Mucosa of descending colon (tissue), 3 donors: ENCODE data around the gene KCNK7. TPM values are rescaled to one million over a fixed set of nuclear protein-coding genes. Genes with fewer than 3 reads are reported as not detected.

Experiments
- ATAC-seq: fragments of 200-7000 bp; cut with Tn5 transposase; one replicate; pipeline ENCODE4 v1.9.1; 2020; ENCODE audit warnings: mild to moderate bottlenecking, moderate library complexity
- DNase-seq, 3 donors: peaks; one replicate each; pipeline ENCODE4 v3.0.0-alpha.2; 2020
- H3K36me3 ChIP-seq: fragments of 200-600 bp; one replicate; pipeline ENCODE4 v1.8.0; 2021; ENCODE audit warnings: low read depth, mild to moderate bottlenecking
- H3K4me1 ChIP-seq: fragments of 200-600 bp; one replicate; pipeline ENCODE4 v1.8.0; 2021; ENCODE audit warnings: low read depth, mild to moderate bottlenecking
- H3K4me3 ChIP-seq: fragments of 200-600 bp; one replicate; pipeline ENCODE4 v1.8.0; 2021; ENCODE audit warnings: mild to moderate bottlenecking
- H3K9me3 ChIP-seq: fragments of 200-600 bp; one replicate; pipeline ENCODE4 v1.8.0; 2021; ENCODE audit warnings: mild to moderate bottlenecking
- intact Hi-C, 2 donors: fragments of 100-400 bp; cut with DNase I in 1 of 2; cut with micrococcal nuclease in 1 of 2; formaldehyde crosslinking; loops; one replicate each; pipeline versions ENCODE4 v1.11.0 to v1.11.1; 2022; cut with DNase I, micrococcal nuclease
- total RNA-seq, 3 donors: library from RNA; stranded (reverse); fragmentation: NEBNext Ultra II Directional in 2 of 3; extraction: Animal tissue kit (Norgen Biotek cat#: 25700) in 2 of 3; gene quantifications; one replicate each; pipeline versions ENCODE4 v1.2.1 to v1.2.4, GENCODE V29; 2021 to 2023
- TF ChIP-seq, protein P1 (sequence below): fragments of 200-600 bp; IDR thresholded peaks from one replicate; pipeline ENCODE4 v1.8.0; 2022; ENCODE audit warnings: antibody characterized with exemption, mild to moderate bottlenecking
- donor health status: DM: no; HTN: no; CAD: no; lungs with moderate emphysema.
- donor health status: DM: no; HTN: no; CAD: no.
- donor health status: DM: no; HTN: yes; CAD: no.

KCNK7 gene
- total RNA-seq, 3 donors from 2014 or later: 0.49 to 1.7 (median 1.5) TPM

DNA sequence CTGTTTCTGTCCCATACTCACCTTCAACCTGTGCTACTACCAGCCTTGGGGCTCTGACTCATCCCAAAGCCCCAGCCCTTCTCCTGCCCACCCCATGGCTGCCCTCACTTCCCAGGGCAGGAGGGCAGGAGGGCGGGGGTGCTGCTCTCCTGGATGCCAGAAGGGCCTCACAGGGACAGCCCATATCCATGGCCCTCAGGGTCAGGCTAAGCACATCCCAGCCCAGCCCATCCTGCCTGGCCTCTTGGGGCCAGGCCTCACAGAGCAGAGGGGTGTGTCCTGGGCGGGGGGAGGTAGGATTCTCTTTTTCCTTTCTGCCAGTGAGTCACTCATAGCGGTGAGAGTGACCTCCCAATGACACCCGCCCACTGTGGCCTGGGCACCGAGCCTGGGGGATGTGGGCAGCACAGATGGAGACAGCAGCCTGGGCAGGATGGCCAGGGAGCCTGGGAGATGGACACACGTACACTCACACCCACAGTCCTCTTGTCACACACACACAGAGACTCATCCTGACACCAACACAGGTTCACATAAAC, 39.8 kb downstream of the KCNK7 start:
- H3K4me1 ChIP-seq: peaks cover 39% of the 10 kb centered on the region
- H3K4me3 ChIP-seq: no peak overlapping the region
- DNase-seq (peak in 1 of 3 donors; percentile 44), ATAC-seq (no peak)
- intact Hi-C loops: no loop called here
- H3K36me3 ChIP-seq: no peaks in the 10 kb centered on the region
- TF ChIP-seq, protein P1, sequence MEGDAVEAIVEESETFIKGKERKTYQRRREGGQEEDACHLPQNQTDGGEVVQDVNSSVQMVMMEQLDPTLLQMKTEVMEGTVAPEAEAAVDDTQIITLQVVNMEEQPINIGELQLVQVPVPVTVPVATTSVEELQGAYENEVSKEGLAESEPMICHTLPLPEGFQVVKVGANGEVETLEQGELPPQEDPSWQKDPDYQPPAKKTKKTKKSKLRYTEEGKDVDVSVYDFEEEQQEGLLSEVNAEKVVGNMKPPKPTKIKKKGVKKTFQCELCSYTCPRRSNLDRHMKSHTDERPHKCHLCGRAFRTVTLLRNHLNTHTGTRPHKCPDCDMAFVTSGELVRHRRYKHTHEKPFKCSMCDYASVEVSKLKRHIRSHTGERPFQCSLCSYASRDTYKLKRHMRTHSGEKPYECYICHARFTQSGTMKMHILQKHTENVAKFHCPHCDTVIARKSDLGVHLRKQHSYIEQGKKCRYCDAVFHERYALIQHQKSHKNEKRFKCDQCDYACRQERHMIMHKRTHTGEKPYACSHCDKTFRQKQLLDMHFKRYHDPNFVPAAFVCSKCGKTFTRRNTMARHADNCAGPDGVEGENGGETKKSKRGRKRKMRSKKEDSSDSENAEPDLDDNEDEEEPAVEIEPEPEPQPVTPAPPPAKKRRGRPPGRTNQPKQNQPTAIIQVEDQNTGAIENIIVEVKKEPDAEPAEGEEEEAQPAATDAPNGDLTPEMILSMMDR: no peak
- H3K9me3 ChIP-seq: no peaks in the 10 kb centered on the region

DNA sequence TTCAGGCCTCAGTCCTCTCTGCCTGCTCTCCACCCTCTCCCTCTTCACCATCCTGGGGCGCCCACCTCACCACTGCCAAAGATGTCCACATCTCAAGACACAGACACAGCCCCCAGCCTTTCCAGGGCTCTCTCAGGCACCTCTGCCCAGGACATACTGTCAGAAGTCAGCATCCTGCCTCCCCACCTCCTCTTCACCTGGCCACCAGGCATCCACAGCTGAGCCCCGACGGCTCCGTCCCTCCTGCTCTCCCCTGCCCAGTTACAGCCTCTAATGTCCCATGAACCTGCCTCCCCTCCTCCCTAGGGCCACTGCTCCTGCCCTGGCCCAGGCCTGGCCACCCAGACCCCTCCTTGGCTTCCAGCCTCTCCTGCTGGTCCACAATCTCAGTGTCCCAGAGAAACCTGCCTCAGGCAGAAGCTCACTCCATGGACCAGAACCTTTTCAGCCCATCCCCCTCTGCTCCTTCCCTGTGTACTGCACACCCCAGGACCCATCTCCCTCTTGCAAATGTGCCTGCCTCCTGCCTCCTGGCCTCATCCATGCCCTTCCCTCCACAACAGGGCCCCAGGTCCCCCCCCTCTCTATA, 40.7 kb downstream of the KCNK7 start:
- Histone ChIP-seq H3K4me1 (peaks cover 34% of the 10 kb centered on the region), H3K9me3 (no peaks in the 10 kb centered on the region), H3K4me3 (no peak overlapping the region), H3K36me3 (no peaks in the 10 kb centered on the region)
- intact Hi-C loops: no loop called here
- TF ChIP-seq, protein P1: no peak
- DNase-seq (no peak), ATAC-seq (no peak)

DNA sequence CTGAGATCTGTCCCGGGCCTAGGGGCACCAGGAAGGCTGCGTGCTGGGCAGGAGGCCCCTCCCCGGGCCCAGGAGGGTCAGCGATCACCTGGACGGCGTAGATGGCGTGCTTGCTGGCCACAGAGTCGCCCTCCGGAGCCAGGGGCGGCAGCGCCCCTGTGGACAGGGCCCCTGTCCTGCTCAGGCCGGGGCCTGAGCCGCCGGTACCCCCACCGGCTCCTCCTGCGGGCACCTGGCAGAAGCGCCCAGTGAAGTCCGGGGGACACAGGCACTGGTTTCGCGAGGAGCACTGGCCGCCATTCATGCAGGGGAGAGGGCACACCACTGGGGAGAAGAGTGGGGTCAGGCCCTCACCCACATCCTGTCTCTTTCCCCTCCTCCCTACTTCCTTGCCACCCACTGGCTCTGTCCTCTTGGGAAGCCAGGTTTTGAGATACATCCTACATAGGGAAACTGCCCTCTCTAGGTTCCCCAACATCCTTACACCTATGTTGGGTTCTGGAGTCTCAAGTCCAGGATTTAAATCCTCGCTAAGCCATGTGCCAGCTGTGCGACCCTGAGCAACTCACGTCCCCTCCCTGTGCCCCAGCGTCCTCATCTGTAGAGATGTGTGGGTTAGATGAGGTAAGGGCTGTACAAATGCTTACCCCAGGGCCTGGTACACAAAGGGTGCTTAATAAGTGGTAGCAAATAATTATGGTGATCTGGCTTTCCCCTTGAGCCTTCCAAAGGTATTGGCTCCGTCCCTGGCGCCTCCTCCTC, 41.4 kb downstream of the KCNK7 start:
- TF ChIP-seq, protein P1: no peak
- Histone ChIP-seq H3K9me3 (no peaks in the 10 kb centered on the region), H3K4me3 (no peak overlapping the region), H3K36me3 (no peaks in the 10 kb centered on the region), H3K4me1 (peaks cover 27% of the 10 kb centered on the region)
- no peak for DNase-seq
- intact Hi-C loops: no loop called here
- ATAC-seq: no peak

DNA sequence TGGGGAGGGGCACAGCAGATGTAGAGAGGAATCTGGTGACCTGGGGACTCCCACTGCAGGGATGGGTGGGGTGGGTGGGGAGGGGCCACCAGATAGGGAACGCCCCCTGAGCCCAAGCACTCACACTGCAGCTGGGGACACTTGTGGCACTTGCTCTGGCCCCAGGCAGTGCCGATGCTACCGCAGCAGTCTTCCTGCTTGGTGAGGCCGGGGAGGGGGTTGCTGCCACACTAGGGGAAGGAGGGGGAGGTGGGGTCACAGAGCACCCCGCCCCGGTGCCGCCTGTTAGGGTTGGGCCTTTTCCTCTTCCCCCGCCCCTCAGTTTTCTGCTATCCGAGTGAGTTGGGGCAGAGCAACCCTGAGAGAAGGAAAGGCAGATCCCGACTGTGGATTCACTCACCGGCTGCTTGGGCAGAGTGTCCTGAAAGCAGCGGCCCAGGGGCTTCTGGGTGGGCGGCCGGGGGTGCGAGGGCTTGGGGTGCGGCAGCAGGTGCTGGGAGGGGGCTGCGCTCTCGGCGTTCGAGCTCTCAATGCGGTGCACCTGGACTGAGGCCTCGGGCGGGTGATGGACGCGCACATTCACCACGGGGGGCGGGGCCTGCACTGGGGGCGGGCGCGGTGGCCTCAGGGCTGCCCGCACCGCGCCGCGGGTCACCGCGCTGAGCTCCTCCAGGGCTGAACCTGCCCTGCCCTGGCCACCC, 42.1 kb downstream of the KCNK7 start:
- intact Hi-C loops: no loop called here
- DNase-seq: peak; percentile 52 to 79 (median 64)

DNA sequence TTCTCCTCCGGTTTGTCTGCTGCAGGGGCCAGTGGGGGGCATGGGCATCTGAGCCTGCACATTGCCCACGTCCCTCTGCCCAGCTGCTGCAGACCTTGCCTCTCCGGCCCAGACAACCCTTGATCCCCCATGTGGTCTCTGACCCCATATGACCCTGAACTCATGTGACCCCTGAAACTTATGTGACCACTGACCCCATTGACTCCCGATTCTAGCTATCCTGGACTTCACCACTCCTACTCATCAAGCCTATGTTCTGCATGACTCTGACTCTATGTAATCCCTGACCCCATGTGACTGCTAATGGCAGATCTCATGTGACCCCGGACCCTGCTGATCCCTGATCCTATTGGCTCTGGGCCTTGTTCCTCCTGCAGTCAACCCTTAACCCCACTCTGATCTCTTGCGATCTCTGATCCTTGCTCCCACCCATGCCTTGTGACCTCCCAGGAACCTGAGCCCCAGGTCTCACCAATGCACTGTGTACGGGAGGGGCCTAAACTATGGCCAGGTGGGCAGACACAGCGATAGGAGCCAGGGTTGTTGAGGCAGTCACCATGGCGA, 43.1 kb downstream of the KCNK7 start:
- no peaks in the 10 kb centered on the region for H3K36me3 ChIP-seq
- no peak for ATAC-seq
- no peak for DNase-seq
- TF ChIP-seq, protein P1: no peak
- intact Hi-C loops: no loop called here
- no peaks in the 10 kb centered on the region for H3K9me3 ChIP-seq
- peaks cover 19% of the 10 kb centered on the region for H3K4me1 ChIP-seq
- H3K4me3 ChIP-seq: no peak overlapping the region

More for the DNA sequence above, 42.1 kb downstream of the KCNK7 start:
- H3K9me3 ChIP-seq: no peaks in the 10 kb centered on the region
- no peaks in the 10 kb centered on the region for H3K36me3 ChIP-seq
- peaks cover 20% of the 10 kb centered on the region for H3K4me1 ChIP-seq
- peak; percentile 1 for ATAC-seq
- TF ChIP-seq, protein P1: no peak
- no peak overlapping the region for H3K4me3 ChIP-seq
